OCI-LY3 (cell line): ENCODE results near the gene OR4D11.
A peak's percentile ranks its signal among the peaks of the same experiment; 100 is the strongest.
"Not testable (repeated sequence)": the region's sequence is repeated elsewhere in the genome, so short reads cannot be mapped to it uniquely, and the experiment has no call there.

Experiments
- H2AFZ ChIP-seq: fragments of 200-600, 300-600 bp; shearing (Covaris generic); 2 replicates; pipeline ENCODE4 v1.6.0; 2014; ENCODE audit warnings: antibody characterized with exemption, low read depth, low read length
- H3K27ac ChIP-seq: fragments of 200-600, 300-600 bp; sonication (generic); 2 replicates; pipeline ENCODE4 v1.5.1; 2014; ENCODE audit warnings: mild to moderate bottlenecking, low read length, moderate library complexity, mixed read lengths
- H3K27me3 ChIP-seq: fragments of 200-600, 300-600 bp; sonication (generic); 2 replicates; pipeline ENCODE4 v1.6.1; 2014; ENCODE audit warnings: low read depth, low read length, mixed read lengths
- H3K36me3 ChIP-seq: fragments of 200-600, 300-600 bp; sonication (generic); replicated peaks from 2 replicates; pipeline ENCODE3; 2014; ENCODE audit warnings: low read depth, low read length, mixed read lengths
- H3K4me1 ChIP-seq: fragments of 300-600, 200-600 bp; sonication (generic); 2 replicates; pipeline ENCODE4 v1.6.1; 2014; ENCODE audit warnings: low read length, mixed read lengths
- H3K4me2 ChIP-seq: fragments of 200-600, 300-600 bp; sonication (generic); 2 replicates; pipeline ENCODE4 v1.6.1; 2014; ENCODE audit warnings: low read length, mixed read lengths
- H3K4me3 ChIP-seq: fragments of 300-600, 200-600 bp; sonication (generic); 2 replicates; pipeline ENCODE4 v1.5.1; 2014; ENCODE audit warnings: antibody characterized with exemption, mild to moderate bottlenecking, low read length, moderate library complexity
- H3K79me2 ChIP-seq: fragments of 300-600, 200-600 bp; shearing (Covaris generic); 2 replicates; pipeline ENCODE4 v1.6.1; 2014; ENCODE audit warnings: mild to moderate bottlenecking, low read length, mixed read lengths
- H3K9ac ChIP-seq: fragments of 300-600, 200-600 bp; shearing (Covaris generic); 2 replicates; pipeline ENCODE4 v1.6.0; 2014; ENCODE audit warnings: mild to moderate bottlenecking, low read length, moderate library complexity
- H3K9me3 ChIP-seq: fragments of 200-600, 300-600 bp; shearing (Covaris generic); 2 replicates; pipeline ENCODE4 v1.6.1; 2014; ENCODE audit warnings: low read length, mixed read lengths; ENCODE audit not compliant: insufficient read depth
- H4K20me1 ChIP-seq: fragments of 200-600, 300-600 bp; sonication (generic); 2 replicates; pipeline ENCODE4 v1.6.1; 2016; ENCODE audit warnings: low read length, mixed read lengths; ENCODE audit not compliant: insufficient read depth
- CTCF ChIP-seq: fragments of 200-600, 300-600 bp; sonication (generic); IDR thresholded peaks from 2 replicates; pipeline ENCODE4 v1.5.1; 2014; ENCODE audit warnings: antibody characterized with exemption, low read length, low read depth
- EZH2phosphoT487 ChIP-seq: fragments of 200-600 bp; shearing (Covaris generic); IDR thresholded peaks from 2 replicates; pipeline ENCODE4 v1.6.1; 2018; ENCODE audit warnings: antibody characterized with exemption, mixed run types, low read depth

OR4D11 gene

GRCh38 chr11:59534676-59535075 lies 31.3 kb downstream of the OR4D11 start:
- no peak overlapping the region for H3K4me3 ChIP-seq
- H3K27me3 ChIP-seq, result no peaks in the 10 kb centered on the region
- no peaks in the 10 kb centered on the region for H3K79me2 ChIP-seq
- H2AFZ ChIP-seq, result no peak overlapping the region
- no peak overlapping the region for H3K27ac ChIP-seq
- TF ChIP-seq EZH2phosphoT487, result no peak
- no peak for TF ChIP-seq CTCF
- no peak overlapping the region for H3K9ac ChIP-seq
- no peak overlapping the region for H3K4me2 ChIP-seq
- no peaks in the 10 kb centered on the region for H3K9me3 ChIP-seq
- peaks cover 4% of the 10 kb centered on the region for H3K4me1 ChIP-seq
- no peaks in the 10 kb centered on the region for H3K36me3 ChIP-seq
- no peaks in the 10 kb centered on the region for H4K20me1 ChIP-seq

GRCh38 chr11:59542142-59542810 lies 38.9 kb downstream of the OR4D11 start:
- H3K27ac ChIP-seq, result no peak overlapping the region
- TF ChIP-seq CTCF (no peak), EZH2phosphoT487 (no peak)
- no peaks in the 10 kb centered on the region for H4K20me1 ChIP-seq
- H2AFZ ChIP-seq, result peak overlapping the region; percentile 11; the same call in 1 of the 2 replicates
- H3K4me1 ChIP-seq, result peaks cover 4% of the 10 kb centered on the region
- no peak overlapping the region for H3K4me2 ChIP-seq
- H3K79me2 ChIP-seq, result no peaks in the 10 kb centered on the region
- H3K36me3 ChIP-seq, result no peaks in the 10 kb centered on the region
- H3K4me3 ChIP-seq, result no peak overlapping the region
- no peak overlapping the region for H3K9ac ChIP-seq
- no peaks in the 10 kb centered on the region for H3K9me3 ChIP-seq
- peaks cover 3% of the 10 kb centered on the region; the same call in 1 of the 2 replicates for H3K27me3 ChIP-seq

- H3K27me3 ChIP-seq, H3K27ac ChIP-seq, H4K20me1 ChIP-seq, H3K79me2 ChIP-seq, H3K4me3 ChIP-seq, H3K36me3 ChIP-seq, H3K9me3 ChIP-seq, H3K9ac ChIP-seq, H2AFZ ChIP-seq, H3K4me1 ChIP-seq, H3K4me2 ChIP-seq: not testable (repeated sequence)
These were observed 40.3 kb downstream of the OR4D11 start for GRCh38 chr11:59543713-59544112.

GRCh38 chr11:59544869-59545178 lies 41.4 kb downstream of the OR4D11 start:
- Histone ChIP-seq H3K36me3 (no peaks in the 10 kb centered on the region), H4K20me1 (no peaks in the 10 kb centered on the region), H3K79me2 (no peaks in the 10 kb centered on the region), H3K9ac (no peak overlapping the region), H3K9me3 (no peaks in the 10 kb centered on the region), H3K27ac (no peak overlapping the region), H3K27me3 (peaks cover 3% of the 10 kb centered on the region; the same call in 1 of the 2 replicates), H3K4me1 (peaks cover 5% of the 10 kb centered on the region; the same call in 1 of the 2 replicates), H3K4me2 (no peak overlapping the region), H3K4me3 (no peak overlapping the region), H2AFZ (no peak overlapping the region)
- TF ChIP-seq CTCF (no peak), EZH2phosphoT487 (no peak)
